ENCODE data around the gene SAC3D1. TPM values are rescaled to one million over a fixed set of nuclear protein-coding genes. Genes with fewer than 3 reads are reported as not detected.
"Not testable (repeated sequence)": the region's sequence is repeated elsewhere in the genome, so short reads cannot be mapped to it uniquely, and the experiment has no call there.

Gene SAC3D1
- 4.1 and 10.7 TPM in 2 replicates for total RNA-seq (2014; rRNA removed; shearing (Covaris generic))

GRCh38 chr11:65040847-65041622 lies at the start of gene SAC3D1:
TSS of gene SAC3D1 (plus strand) at chr11:65041210. CDS start at chr11:65041293, 83 bp downstream.
- peak; percentile 96 for DNase-seq (ENCODE audit: low spot score)

- no peak for DNase-seq (ENCODE audit: low spot score)
Observed at GRCh38 chr11:64994318-64994717, 46.7 kb upstream of the SAC3D1 start.

GRCh38 chr11:64996327-64996709 lies 44.7 kb upstream of the SAC3D1 start:
- DNase-seq (ENCODE audit: low spot score) = no peak

GRCh38 chr11:64996710-64997380 lies 44.2 kb upstream of the SAC3D1 start, which contains the start of gene BATF2:
TSS of gene BATF2 (minus strand) at chr11:64996971. CDS start at chr11:64996914, 57 bp downstream.
- DNase-seq (ENCODE audit: low spot score) = peak; percentile 91

- DNase-seq (ENCODE audit: low spot score) = no peak
Observed at GRCh38 chr11:64998141-64998540, 42.9 kb upstream of the SAC3D1 start.

- DNase-seq (ENCODE audit: low spot score) = no peak
Observed at GRCh38 chr11:64998690-64999431, 42.1 kb upstream of the SAC3D1 start.

- DNase-seq (ENCODE audit: low spot score) = no peak
Observed at GRCh38 chr11:64999478-64999877, 41.5 kb upstream of the SAC3D1 start.

- no peak for DNase-seq (ENCODE audit: low spot score)
Observed at GRCh38 chr11:65002706-65003105, 38.3 kb upstream of the SAC3D1 start.

- DNase-seq (ENCODE audit: low spot score) = no peak
Observed at GRCh38 chr11:65003282-65003681, 37.7 kb upstream of the SAC3D1 start.

GRCh38 chr11:65003968-65004367 lies 37.0 kb upstream of the SAC3D1 start:
- not testable (repeated sequence) for DNase-seq (ENCODE audit: low spot score)

GRCh38 chr11:65008016-65008415 lies 33.0 kb upstream of the SAC3D1 start:
- DNase-seq (ENCODE audit: low spot score) = no peak

GRCh38 chr11:65008873-65009272 lies 32.1 kb upstream of the SAC3D1 start:
- DNase-seq (ENCODE audit: low spot score) = no peak

- DNase-seq (ENCODE audit: low spot score) = peak; percentile 79
Observed at GRCh38 chr11:65013130-65013887, 27.7 kb upstream of the SAC3D1 start.

- peak; percentile 89 for DNase-seq (ENCODE audit: low spot score)
Observed at GRCh38 chr11:65013888-65014725, 26.9 kb upstream of the SAC3D1 start, which contains the start of gene ARL2. TSS of gene ARL2 (plus strand) at chr11:65014160. CDS start at chr11:65014208, 48 bp downstream.

- DNase-seq (ENCODE audit: low spot score) = no peak
Observed at GRCh38 chr11:65014726-65015227, 26.2 kb upstream of the SAC3D1 start.

- DNase-seq (ENCODE audit: low spot score) = no peak
Observed at GRCh38 chr11:65016705-65017104, 24.3 kb upstream of the SAC3D1 start.

GRCh38 chr11:65017937-65018336 lies 23.1 kb upstream of the SAC3D1 start:
- no peak for DNase-seq (ENCODE audit: low spot score)

- DNase-seq (ENCODE audit: low spot score) = no peak
Observed at GRCh38 chr11:65019824-65020223, 21.2 kb upstream of the SAC3D1 start.

GRCh38 chr11:65021003-65021402 lies 20.0 kb upstream of the SAC3D1 start:
- DNase-seq (ENCODE audit: low spot score) = no peak

- DNase-seq (ENCODE audit: low spot score) = no peak
Observed at GRCh38 chr11:65021509-65021908, 19.5 kb upstream of the SAC3D1 start.

All from H4 (cell line).